Measurements from ENCODE around the gene NDUFAF3. TPM values are rescaled to one million over a fixed set of nuclear protein-coding genes. Genes with fewer than 3 reads are reported as not detected.

NDUFAF3 gene
- total and polyA plus RNA-seq, 2 donors (not counting 3 experiments of a cell fraction or from before 2014, with no cell fraction given) = 91.1 to 91.4 TPM

- DNase-seq (ENCODE audit: low read depth, low spot score) (no peak), FAIRE-seq (no peak)
- H3K4me1 ChIP-seq (ENCODE audit: control insufficient read depth, extremely low read depth, insufficient read depth, low read length) = peaks cover 31% of the 10 kb centered on the region
- H3K9me3 ChIP-seq (replicated peaks; ENCODE audit: control insufficient read depth, insufficient read depth, low read length) = no peaks in the 10 kb centered on the region
- TF ChIP-seq JUN (IDR thresholded peaks at IDR 0.05; ENCODE audit: borderline replicate concordance, insufficient read depth, insufficient read length, low read depth) = no peak
- no peak for TF ChIP-seq FOS (IDR thresholded peaks at IDR 0.05; ENCODE audit: borderline replicate concordance, insufficient read depth, low read length)
- peak; percentile 22 for TF ChIP-seq POLR2A (IDR thresholded peaks at IDR 0.05; ENCODE audit: low read depth, low read length)
- TF ChIP-seq POLR2AphosphoS5 (IDR thresholded peaks at IDR 0.05; ENCODE audit: insufficient read depth, low read depth, low read length) = no peak
- no peak for TF ChIP-seq MYC (IDR thresholded peaks at IDR 0.05; ENCODE audit: low read depth, low read length)
- no peaks in the 10 kb centered on the region for H4K20me1 ChIP-seq (replicated peaks; ENCODE audit: control insufficient read depth, extremely low read depth, insufficient read depth, low read length)
- H2AFZ ChIP-seq (ENCODE audit: low read depth, low read length) = peak overlapping the region; percentile 56
- peak overlapping the region; percentile 68 for H3K4me2 ChIP-seq (ENCODE audit: insufficient read depth, low read length)
- peaks cover 5 to 30% of the 10 kb centered on the region in 2 experiments for H3K36me3 ChIP-seq (ENCODE audit: control insufficient read depth in 2 of 2, extremely low read depth in 1 of 2, insufficient read depth in 2 of 2, low read length in 2 of 2)
- H3K4me3 ChIP-seq (replicated peaks in 1 of 3; ENCODE audit: insufficient read depth in 1 of 3, low read depth in 1 of 3, low read length in 3 of 3) = peak overlapping the region; percentile 69 to 78 (median 70)
- CTCF ChIA-PET = interaction anchor here (8.3 kb wide), 1 partner anchor 31 kb away, joined by 127 read pairs; the partner anchor contains the start of gene P4HTM
- peak overlapping the region; percentile 36 for H3K27ac ChIP-seq (ENCODE audit: insufficient read depth, low read depth, low read length)
- intact Hi-C loops (cut with micrococcal nuclease) = no loop called here
- peak overlapping the region; percentile 59 for H3K9ac ChIP-seq (replicated peaks; ENCODE audit: extremely low read depth, insufficient read depth, low read length)
- no TSS peak for BruUV-seq (replicated peaks)
- POLR2A ChIA-PET = interaction anchor here (4.2 kb wide), 1 partner anchor 11 kb away, joined by 17 read pairs; the partner anchor contains the start of gene WDR6
- dilution Hi-C loops (cut with MboI; ENCODE audit: extremely low pct_ligation_motif_present, low sequenced_read_pairs) = no loop called here
- H3K79me2 ChIP-seq (ENCODE audit: control insufficient read depth, insufficient read depth, low read length) = peaks cover 23% of the 10 kb centered on the region
- H3K27me3 ChIP-seq (ENCODE audit: control insufficient read depth in 2 of 2, insufficient read depth in 2 of 2, low read length in 2 of 2) = no peaks in the 10 kb centered on the region
- H3K9me1 ChIP-seq (replicated peaks; ENCODE audit: control insufficient read depth, extremely low read depth, insufficient read depth, low read length) = no peaks in the 10 kb centered on the region
Observed at GRCh38 chr3:49018707-49019006, 3.3 kb upstream of the NDUFAF3 start.

GRCh38 chr3:49019941-49020329, 2.0 kb upstream of the NDUFAF3 start:
- dilution Hi-C loops (cut with MboI; ENCODE audit: extremely low pct_ligation_motif_present, low sequenced_read_pairs) (no loop called here), intact Hi-C loops (cut with micrococcal nuclease) (no loop called here)
- Histone ChIP-seq H3K27me3 (ENCODE audit: control insufficient read depth in 2 of 2, insufficient read depth in 2 of 2, low read length in 2 of 2) (no peaks in the 10 kb centered on the region), H3K79me2 (ENCODE audit: control insufficient read depth, insufficient read depth, low read length) (peaks cover 29% of the 10 kb centered on the region), H3K4me3 (replicated peaks in 1 of 3; ENCODE audit: insufficient read depth in 1 of 3, low read depth in 1 of 3, low read length in 3 of 3) (peak overlapping the region; percentile 56 to 59 (median 57)), H3K4me1 (ENCODE audit: control insufficient read depth, extremely low read depth, insufficient read depth, low read length) (peaks cover 31% of the 10 kb centered on the region), H3K4me2 (ENCODE audit: insufficient read depth, low read length) (peak overlapping the region; percentile 54), H3K9me3 (replicated peaks; ENCODE audit: control insufficient read depth, insufficient read depth, low read length) (no peaks in the 10 kb centered on the region), H3K27ac (ENCODE audit: insufficient read depth, low read depth, low read length) (peak overlapping the region; percentile 95), H3K36me3 (ENCODE audit: control insufficient read depth in 2 of 2, extremely low read depth in 1 of 2, insufficient read depth in 2 of 2, low read length in 2 of 2) (peaks cover 11 to 29% of the 10 kb centered on the region in 2 experiments), H3K9ac (replicated peaks; ENCODE audit: extremely low read depth, insufficient read depth, low read length) (peak overlapping the region; percentile 96), H4K20me1 (replicated peaks; ENCODE audit: control insufficient read depth, extremely low read depth, insufficient read depth, low read length) (no peaks in the 10 kb centered on the region), H2AFZ (ENCODE audit: low read depth, low read length) (no peak overlapping the region), H3K9me1 (replicated peaks; ENCODE audit: control insufficient read depth, extremely low read depth, insufficient read depth, low read length) (no peaks in the 10 kb centered on the region)
- TF ChIP-seq, protein P1, sequence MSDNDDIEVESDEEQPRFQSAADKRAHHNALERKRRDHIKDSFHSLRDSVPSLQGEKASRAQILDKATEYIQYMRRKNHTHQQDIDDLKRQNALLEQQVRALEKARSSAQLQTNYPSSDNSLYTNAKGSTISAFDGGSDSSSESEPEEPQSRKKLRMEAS (IDR thresholded peaks at IDR 0.05; ENCODE audit: insufficient read depth, insufficient read length) = no peak
- TF ChIP-seq MYC (IDR thresholded peaks at IDR 0.05; ENCODE audit: low read depth, low read length) = no peak
- TF ChIP-seq POLR2AphosphoS5 (IDR thresholded peaks at IDR 0.05; ENCODE audit: insufficient read depth, low read depth, low read length) = no peak
- no peak for TF ChIP-seq GATA2 (IDR thresholded peaks at IDR 0.05; ENCODE audit: insufficient read depth, insufficient read length, low read depth, low read length)
- TF ChIP-seq FOS (IDR thresholded peaks at IDR 0.05; ENCODE audit: borderline replicate concordance, insufficient read depth, low read length) = no peak
- TF ChIP-seq JUN (IDR thresholded peaks at IDR 0.05; ENCODE audit: borderline replicate concordance, insufficient read depth, insufficient read length, low read depth) = no peak
- no TSS peak for BruUV-seq (replicated peaks)
- ChIA-PET POLR2A (interaction anchor here (0.6 to 3.8 kb wide), 6 partner anchors 8 to 353 kb away, joined by 4 to 19 read pairs (median 8); partner anchors contain the start of genes IMPDH2, QRICH1 and WDR6), CTCF (interaction anchor here (0.6 to 8.3 kb wide), 5 partner anchors 8 to 429 kb away, joined by 3 to 127 read pairs (median 18); partner anchors contain the start of genes P4HTM and WDR6)
- DNase-seq (ENCODE audit: low read depth, low spot score) (no peak), FAIRE-seq (no peak)
